Measurements from ENCODE around the gene HSF2BP.

The HSF2BP gene

DNA sequence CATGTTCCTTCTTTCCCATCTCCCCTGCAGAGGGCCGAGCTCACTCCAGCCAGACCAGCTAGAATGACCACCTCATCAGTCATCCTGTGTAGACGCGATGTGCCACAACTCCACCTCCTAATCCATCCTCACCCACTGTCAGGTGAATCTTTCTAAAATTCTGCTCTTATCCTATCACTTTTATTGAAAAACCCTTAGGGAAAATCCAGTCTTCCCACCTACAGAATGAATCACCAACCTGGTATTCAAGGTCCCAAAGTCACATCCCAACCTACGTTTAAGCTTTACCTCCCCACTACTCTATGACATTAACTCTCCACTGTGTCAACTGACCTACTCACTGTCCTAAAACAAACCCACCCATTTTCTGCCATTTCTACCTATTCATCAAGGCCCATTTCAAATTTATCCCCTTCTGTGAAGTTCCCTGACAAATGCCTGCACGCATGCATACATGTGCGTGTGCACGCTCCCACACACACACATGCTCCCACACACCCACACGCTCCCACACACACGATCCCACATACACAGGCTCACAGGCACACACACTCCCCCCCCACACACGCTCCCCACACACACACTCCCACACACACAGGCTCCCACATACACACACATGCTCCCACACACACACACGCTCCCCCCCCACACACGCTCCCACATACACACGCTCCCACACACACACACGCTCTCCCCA lies 27.7 kb downstream of the HSF2BP start:
- in situ Hi-C loops (cut with HindIII; ENCODE audit: low pct_ligation_motif_present, low sequenced_read_pairs): no loop called here

GRCh38 chr21:43627527-43627926 lies 31.8 kb downstream of the HSF2BP start:
- Histone ChIP-seq H3K36me3 (replicated peaks) (no peaks in the 10 kb centered on the region), H3K27ac (no peak overlapping the region), H3K27me3 (replicated peaks) (no peaks in the 10 kb centered on the region), H3K4me3 (ENCODE audit: low read depth, low read length) (no peak overlapping the region)
- no peak for DNase-seq
- in situ Hi-C loops (cut with HindIII; ENCODE audit: low pct_ligation_motif_present, low sequenced_read_pairs): no loop called here
- no peak for TF ChIP-seq CTCF (IDR thresholded peaks at IDR 0.05; ENCODE audit: low read depth, low read length, missing control alignments)

More for the DNA sequence above, 27.7 kb downstream of the HSF2BP start:
- no peaks in the 10 kb centered on the region for H3K36me3 ChIP-seq (replicated peaks)
- DNase-seq: no peak
- H3K27me3 ChIP-seq (replicated peaks): no peaks in the 10 kb centered on the region
- H3K27ac ChIP-seq: no peak overlapping the region
- H3K4me3 ChIP-seq (ENCODE audit: low read depth, low read length): no peak overlapping the region
- no peak for TF ChIP-seq CTCF (IDR thresholded peaks at IDR 0.05; ENCODE audit: low read depth, low read length, missing control alignments)

DNA sequence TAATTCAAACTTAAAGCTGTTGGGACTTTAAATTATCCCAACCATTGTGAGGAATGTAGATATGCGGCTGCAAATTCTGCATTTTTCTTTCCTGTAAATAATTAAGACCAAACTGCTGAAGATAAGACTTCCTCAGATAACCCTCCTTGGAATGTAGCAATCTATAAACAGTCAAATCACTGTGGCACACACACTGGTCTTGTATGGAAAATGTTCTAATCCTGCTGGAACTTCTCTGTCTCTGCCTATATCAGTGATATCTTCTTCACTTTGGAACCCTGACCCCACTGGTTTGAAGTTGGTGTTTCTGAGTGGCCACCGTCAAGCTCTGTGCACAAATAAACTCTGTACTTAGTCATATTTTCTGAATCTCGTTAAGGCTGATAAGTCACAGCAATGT lies 32.9 kb downstream of the HSF2BP start:
- H3K27ac ChIP-seq: no peak overlapping the region
- no peaks in the 10 kb centered on the region for H3K36me3 ChIP-seq (replicated peaks)
- in situ Hi-C loops (cut with HindIII; ENCODE audit: low pct_ligation_motif_present, low sequenced_read_pairs): no loop called here
- H3K4me3 ChIP-seq (ENCODE audit: low read depth, low read length): no peak overlapping the region
- no peak for DNase-seq
- TF ChIP-seq CTCF (IDR thresholded peaks at IDR 0.05; ENCODE audit: low read depth, low read length, missing control alignments): no peak
- H3K27me3 ChIP-seq (replicated peaks): no peaks in the 10 kb centered on the region

DNA sequence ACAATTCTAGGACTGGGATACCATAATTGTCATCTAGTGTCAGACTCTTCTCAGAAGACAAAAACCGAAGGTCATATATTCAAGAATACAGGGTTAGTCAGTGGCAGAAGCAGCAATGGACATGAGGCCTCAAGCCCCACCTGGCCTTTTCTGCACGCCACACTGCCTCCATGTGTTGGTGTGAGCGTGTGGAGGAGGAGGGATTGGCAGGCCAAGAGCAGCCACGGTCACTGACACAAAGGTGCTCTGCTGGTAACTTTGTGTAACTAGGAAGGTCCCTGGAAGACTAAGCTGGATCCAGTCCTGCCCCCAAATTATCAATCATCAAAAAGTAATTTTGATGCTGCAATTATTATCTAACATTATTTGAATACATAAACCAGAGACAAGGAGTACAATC lies 34.9 kb downstream of the HSF2BP start:
- DNase-seq: no peak
- no peaks in the 10 kb centered on the region for H3K27me3 ChIP-seq (replicated peaks)
- no peaks in the 10 kb centered on the region for H3K36me3 ChIP-seq (replicated peaks)
- TF ChIP-seq CTCF (IDR thresholded peaks at IDR 0.05; ENCODE audit: low read depth, low read length, missing control alignments): no peak
- no peak overlapping the region for H3K27ac ChIP-seq
- in situ Hi-C loops (cut with HindIII; ENCODE audit: low pct_ligation_motif_present, low sequenced_read_pairs): no loop called here
- H3K4me3 ChIP-seq (ENCODE audit: low read depth, low read length): no peak overlapping the region

- Histone ChIP-seq H3K27me3 (replicated peaks) (no peaks in the 10 kb centered on the region), H3K36me3 (replicated peaks) (no peaks in the 10 kb centered on the region), H3K27ac (no peak overlapping the region), H3K4me3 (ENCODE audit: low read depth, low read length) (no peak overlapping the region)
- TF ChIP-seq CTCF (IDR thresholded peaks at IDR 0.05; ENCODE audit: low read depth, low read length, missing control alignments): no peak
- in situ Hi-C loops (cut with HindIII; ENCODE audit: low pct_ligation_motif_present, low sequenced_read_pairs): no loop called here
- DNase-seq: no peak
Measured at GRCh38 chr21:43623588-43623987, 35.7 kb downstream of the HSF2BP start.

GRCh38 chr21:43622796-43623195 lies 36.5 kb downstream of the HSF2BP start:
- no peak for DNase-seq
- Histone ChIP-seq H3K27me3 (replicated peaks) (no peaks in the 10 kb centered on the region), H3K4me3 (ENCODE audit: low read depth, low read length) (no peak overlapping the region), H3K27ac (no peak overlapping the region), H3K36me3 (replicated peaks) (no peaks in the 10 kb centered on the region)
- no peak for TF ChIP-seq CTCF (IDR thresholded peaks at IDR 0.05; ENCODE audit: low read depth, low read length, missing control alignments)
- in situ Hi-C loops (cut with HindIII; ENCODE audit: low pct_ligation_motif_present, low sequenced_read_pairs): no loop called here

Data from brain microvascular endothelial cell (primary cell).